GM10266 (cell line): ENCODE results near the gene MAB21L4.

ENCODE experiments used
- DNase-seq: peaks from one replicate; pipeline ENCODE4 v3.0.0; 2012; ENCODE audit errors: extremely low spot score
- CTCF ChIP-seq: IDR thresholded peaks from 2 replicates; pipeline ENCODE4 v1.5.1; 2012; ENCODE audit warnings: mild to moderate bottlenecking, low read depth; ENCODE audit not compliant: control insufficient read depth, insufficient read depth; ENCODE audit errors: missing control alignments

Gene MAB21L4

GRCh38 chr2:240872317-240873097, 23.4 kb downstream of the MAB21L4 start:
- DNase-seq = no peak
- no peak for TF ChIP-seq CTCF

DNA sequence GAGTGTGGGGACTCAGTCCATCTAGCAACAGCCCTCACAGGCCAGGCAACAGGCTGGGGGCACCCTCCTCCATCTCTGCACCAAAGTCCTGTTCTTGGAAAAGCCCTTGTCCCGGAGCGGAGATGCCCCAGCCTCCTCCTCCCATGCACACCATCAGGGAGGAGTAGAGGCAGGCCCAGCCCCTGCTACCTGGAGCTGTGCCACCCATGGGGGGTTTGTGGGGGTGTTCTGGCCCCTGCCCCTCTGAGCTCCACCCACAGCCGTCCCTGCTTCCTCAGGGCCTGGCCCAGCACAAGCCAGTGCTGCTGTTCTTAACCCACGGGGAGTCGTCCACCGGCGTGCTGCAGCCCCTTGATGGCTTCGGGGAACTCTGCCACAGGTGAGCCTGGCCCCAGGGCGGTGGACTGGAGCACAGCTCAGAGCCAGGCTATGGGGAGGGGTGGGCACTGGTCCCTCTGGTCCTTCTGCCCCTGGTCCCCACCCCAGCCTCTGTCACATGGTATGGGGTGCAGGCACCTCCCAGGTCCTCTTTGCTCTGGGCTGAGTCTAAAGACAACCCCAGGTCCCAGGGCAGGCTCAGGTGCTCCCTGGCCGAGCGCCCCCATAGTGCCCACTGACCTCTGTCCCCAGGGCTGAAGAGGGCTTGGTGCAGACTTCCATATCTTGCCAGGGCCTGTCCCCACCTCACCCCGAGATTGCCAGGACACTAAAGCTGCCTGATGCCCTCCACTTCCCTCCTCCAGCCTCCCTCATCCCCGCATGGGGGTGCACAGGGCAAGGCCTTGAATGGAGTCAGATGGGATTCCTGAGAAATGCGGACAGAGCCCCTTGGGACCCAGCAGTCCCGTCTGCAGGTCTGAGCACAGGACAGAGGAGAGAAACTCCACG, 24.6 kb downstream of the MAB21L4 start:
- TF ChIP-seq CTCF = no peak
- DNase-seq = no peak

GRCh38 chr2:240869956-240870875, 25.7 kb downstream of the MAB21L4 start:
- TF ChIP-seq CTCF = no peak
- DNase-seq = no peak

- TF ChIP-seq CTCF = no peak
- no peak for DNase-seq
Measured at GRCh38 chr2:240869109-240869955, 26.6 kb downstream of the MAB21L4 start.

DNA sequence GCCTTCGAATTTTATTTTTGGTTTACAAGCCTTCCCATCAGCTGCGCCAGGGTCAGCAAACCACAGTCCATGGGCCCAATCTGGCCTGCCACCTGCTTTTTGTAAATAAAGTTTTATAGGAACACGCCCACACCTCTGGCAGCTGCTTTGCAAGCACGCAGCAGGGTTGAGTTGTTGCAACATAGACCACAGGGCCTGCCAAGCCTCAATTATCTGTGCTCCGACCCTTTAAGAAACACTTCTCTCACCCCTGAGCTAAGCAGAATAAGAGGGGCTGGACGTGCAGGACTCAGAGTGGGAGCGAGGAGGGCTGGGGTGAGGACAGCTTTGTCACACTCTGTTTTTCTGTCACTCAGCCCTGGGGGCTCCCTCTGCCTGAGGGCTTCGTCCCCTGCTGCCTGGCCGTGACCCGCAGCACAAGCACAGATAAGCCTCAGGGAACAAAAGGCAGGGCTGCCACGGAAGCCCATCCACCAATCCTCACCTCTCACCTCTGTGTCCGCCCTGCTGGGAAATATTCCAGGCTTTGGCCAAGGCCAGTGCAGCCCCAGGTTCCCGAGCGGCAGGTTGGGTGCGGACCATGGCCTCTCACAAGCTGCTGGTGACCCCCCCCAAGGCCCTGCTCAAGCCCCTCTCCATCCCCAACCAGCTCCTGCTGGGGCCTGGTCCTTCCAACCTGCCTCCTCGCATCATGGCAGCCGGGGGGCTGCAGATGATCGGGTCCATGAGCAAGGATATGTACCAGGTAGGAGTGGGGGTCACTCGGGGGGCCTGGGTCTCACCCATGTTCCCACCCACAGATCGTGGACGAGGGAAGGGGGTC, 27.5 kb downstream of the MAB21L4 start, which contains the start of gene AGXT:
TSS of gene AGXT (plus strand) at position 539 of the 823 bp plus-strand sequence. CDS start at position 581, 42 bp downstream.
- DNase-seq = no peak
- TF ChIP-seq CTCF = no peak
